ENCODE results near the gene SYNE1. TPM values are rescaled to one million over a fixed set of nuclear protein-coding genes. Genes with fewer than 3 reads are reported as not detected.
"Not testable (repeated sequence)": the region's sequence is repeated elsewhere in the genome, so short reads cannot be mapped to it uniquely, and the experiment has no call there.

The SYNE1 gene
- total RNA-seq, 1 donor from 2014 or later, result 6.0 TPM

- Histone ChIP-seq H4K20me1 (ENCODE audit: low read depth) (no peaks in the 10 kb centered on the region), H3K27me3 (peaks cover 31% of the 10 kb centered on the region), H3K4me3 (no peak overlapping the region), H3K9me3 (ENCODE audit: low read depth) (no peaks in the 10 kb centered on the region), H2AFZ (replicated peaks) (no peak overlapping the region), H3F3A (ENCODE audit: low read depth) (peaks cover 10% of the 10 kb centered on the region), H3K4me2 (no peak overlapping the region), H3K79me2 (ENCODE audit: low read depth) (no peaks in the 10 kb centered on the region), H3K9ac (no peak overlapping the region), H3K4me1 (no peaks in the 10 kb centered on the region), H3K27ac (no peak overlapping the region), H3K36me3 (no peaks in the 10 kb centered on the region)
- H3K4me1 Mint-ChIP-seq, result peaks cover 7% of the 10 kb centered on the region
- no peaks in the 10 kb centered on the region for H3K9me3 Mint-ChIP-seq
- H3K36me3 Mint-ChIP-seq, result no peaks in the 10 kb centered on the region
- TF ChIP-seq EZH2 (IDR thresholded peaks at IDR 0.05) (no peak), CTCF (IDR thresholded peaks at IDR 0.05) (no peak), EZH2phosphoT487 (IDR thresholded peaks at IDR 0.05) (no peak)
- H3K27me3 Mint-ChIP-seq (ENCODE audit: insufficient read depth, low read depth), result peaks cover 14% of the 10 kb centered on the region
- no peak for DNase-seq (ENCODE audit: low spot score)
- H3K4me3 Mint-ChIP-seq, result no peak overlapping the region
- H3K27ac Mint-ChIP-seq, result no peak overlapping the region
Measured at GRCh38 chr6:152631376-152631775, 5.8 kb downstream of the SYNE1 start.

- Histone ChIP-seq H3K36me3 (no peaks in the 10 kb centered on the region), H3K79me2 (ENCODE audit: low read depth) (no peaks in the 10 kb centered on the region), H4K20me1 (ENCODE audit: low read depth) (no peaks in the 10 kb centered on the region), H3K4me2 (no peak overlapping the region), H3K27ac (no peak overlapping the region), H3K4me3 (no peak overlapping the region), H2AFZ (replicated peaks) (no peak overlapping the region), H3K9ac (no peak overlapping the region), H3K9me3 (ENCODE audit: low read depth) (no peaks in the 10 kb centered on the region), H3K4me1 (no peaks in the 10 kb centered on the region), H3K27me3 (peaks cover 25% of the 10 kb centered on the region), H3F3A (ENCODE audit: low read depth) (peaks cover 4% of the 10 kb centered on the region)
- no peak overlapping the region for H3K27ac Mint-ChIP-seq
- no peak overlapping the region for H3K4me3 Mint-ChIP-seq
- H3K4me1 Mint-ChIP-seq, result peaks cover 1% of the 10 kb centered on the region
- no peak for TF ChIP-seq EZH2 (IDR thresholded peaks at IDR 0.05)
- TF ChIP-seq CTCF (IDR thresholded peaks at IDR 0.05), result no peak
- TF ChIP-seq EZH2phosphoT487 (IDR thresholded peaks at IDR 0.05), result no peak
- no peaks in the 10 kb centered on the region for H3K9me3 Mint-ChIP-seq
- DNase-seq (ENCODE audit: low spot score), result no peak
- H3K36me3 Mint-ChIP-seq, result no peaks in the 10 kb centered on the region
- H3K27me3 Mint-ChIP-seq (ENCODE audit: insufficient read depth, low read depth), result peaks cover 8% of the 10 kb centered on the region
Measured at GRCh38 chr6:152630832-152631231, 6.3 kb downstream of the SYNE1 start.

GRCh38 chr6:152625213-152625612, 11.9 kb downstream of the SYNE1 start:
- Histone ChIP-seq H3K4me1 (no peaks in the 10 kb centered on the region), H3K27ac (no peak overlapping the region), H3K9me3 (ENCODE audit: low read depth) (no peaks in the 10 kb centered on the region), H3K4me2 (no peak overlapping the region), H3K9ac (no peak overlapping the region), H3K79me2 (ENCODE audit: low read depth) (no peaks in the 10 kb centered on the region), H3K27me3 (no peaks in the 10 kb centered on the region), H2AFZ (replicated peaks) (no peak overlapping the region), H3K4me3 (no peak overlapping the region), H3F3A (ENCODE audit: low read depth) (no peaks in the 10 kb centered on the region), H3K36me3 (no peaks in the 10 kb centered on the region), H4K20me1 (ENCODE audit: low read depth) (no peaks in the 10 kb centered on the region)
- DNase-seq (ENCODE audit: low spot score), result no peak
- Mint-ChIP-seq H3K27me3 (ENCODE audit: insufficient read depth, low read depth) (no peaks in the 10 kb centered on the region), H3K4me1 (no peaks in the 10 kb centered on the region), H3K9me3 (no peaks in the 10 kb centered on the region), H3K27ac (no peak overlapping the region), H3K4me3 (no peak overlapping the region), H3K36me3 (no peaks in the 10 kb centered on the region)
- TF ChIP-seq EZH2phosphoT487 (IDR thresholded peaks at IDR 0.05) (no peak), CTCF (IDR thresholded peaks at IDR 0.05) (no peak), EZH2 (IDR thresholded peaks at IDR 0.05) (no peak)

- H3K4me1 ChIP-seq; H3K36me3 ChIP-seq; H3K9ac ChIP-seq; H3K4me1 Mint-ChIP-seq; H3K9me3 Mint-ChIP-seq; H3K27ac ChIP-seq; H4K20me1 ChIP-seq (ENCODE audit: low read depth); H3K4me2 ChIP-seq; H3K4me3 Mint-ChIP-seq; H3K4me3 ChIP-seq; H3K79me2 ChIP-seq (ENCODE audit: low read depth); H3K27ac Mint-ChIP-seq; DNase-seq (ENCODE audit: low spot score); H3K9me3 ChIP-seq (ENCODE audit: low read depth); H2AFZ ChIP-seq (replicated peaks); H3K27me3 ChIP-seq; H3K27me3 Mint-ChIP-seq (ENCODE audit: insufficient read depth, low read depth); H3F3A ChIP-seq (ENCODE audit: low read depth); H3K36me3 Mint-ChIP-seq: not testable (repeated sequence)
Measured at GRCh38 chr6:152614776-152615175, 22.4 kb downstream of the SYNE1 start.

All from neural progenitor cell (in vitro differentiated cells).